Measurements from ENCODE around the gene GAP43.
A peak's percentile ranks its signal among the peaks of the same experiment; 100 is the strongest.
"Not testable (repeated sequence)": the region's sequence is repeated elsewhere in the genome, so short reads cannot be mapped to it uniquely, and the experiment has no call there.

The GAP43 gene

GRCh38 chr3:115699706-115700105 is 76.4 kb downstream of the GAP43 start:
- DNase-seq = no peak

DNA sequence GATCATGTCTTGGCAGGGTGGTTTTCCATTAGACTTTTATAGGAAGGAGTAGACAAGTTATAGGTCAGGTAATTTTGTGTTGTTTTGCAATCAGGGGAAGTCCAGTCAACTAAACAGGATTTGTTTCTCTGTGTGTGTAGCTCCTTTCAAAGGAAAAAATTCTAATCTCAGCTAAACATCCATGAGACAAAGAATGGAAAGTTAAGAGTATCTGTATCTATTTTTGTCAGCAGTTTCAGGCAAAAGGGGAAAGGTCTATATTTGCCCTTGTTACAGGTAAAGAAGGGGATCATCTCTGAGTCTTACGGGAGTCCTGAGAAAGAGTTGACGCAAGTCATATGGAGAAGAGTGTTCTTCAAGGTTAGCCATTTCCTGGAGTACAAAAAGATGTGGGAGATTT is 79.3 kb downstream of the GAP43 start:
- DNase-seq = no peak

- no peak for DNase-seq
These were observed 81.5 kb downstream of the GAP43 start for GRCh38 chr3:115704661-115705338.

- no peak for DNase-seq
These were observed 83.1 kb downstream of the GAP43 start for GRCh38 chr3:115706311-115706829.

GRCh38 chr3:115708540-115708939 is 85.2 kb downstream of the GAP43 start:
- DNase-seq = no peak

- no peak for DNase-seq
These were observed 85.8 kb downstream of the GAP43 start for GRCh38 chr3:115709093-115709492.

DNA sequence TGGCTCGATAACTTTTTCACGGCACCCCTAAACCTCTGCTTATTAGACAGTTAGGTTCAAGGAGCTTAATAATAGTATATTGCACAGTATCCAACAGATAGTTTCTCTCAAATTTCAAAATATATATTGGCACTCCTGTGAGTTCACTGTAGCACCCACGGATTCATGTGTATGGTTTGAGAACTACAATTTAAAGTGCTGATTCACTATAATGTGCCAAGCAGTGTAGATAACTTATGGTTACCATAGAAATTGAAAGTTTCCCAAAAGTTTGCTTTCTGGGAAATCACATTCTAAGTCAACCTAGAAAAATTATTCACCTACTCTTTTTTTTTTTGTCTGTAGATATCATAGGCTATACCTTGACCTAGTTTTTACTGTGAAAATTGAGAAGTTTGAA is 86.6 kb downstream of the GAP43 start:
- no peak for DNase-seq

DNA sequence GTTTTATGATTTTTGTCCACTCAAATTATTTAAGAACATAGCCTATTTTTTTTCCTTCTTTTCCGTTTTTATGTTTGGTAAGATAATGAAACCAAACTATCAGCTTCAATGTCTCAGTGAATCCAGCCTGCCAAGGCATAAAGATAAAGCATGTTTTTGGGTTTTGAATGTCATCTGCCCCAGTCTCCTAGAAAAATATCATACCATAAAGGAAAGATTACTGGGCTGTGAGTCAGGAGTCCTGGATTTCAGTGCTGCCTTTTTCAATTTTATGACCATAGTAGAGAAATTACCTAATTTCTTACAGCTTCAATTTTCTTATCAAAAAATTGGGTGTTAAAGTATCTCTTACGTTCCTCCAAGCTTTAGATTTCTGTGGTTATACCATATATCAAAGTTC is 87.5 kb downstream of the GAP43 start:
- no peak for DNase-seq

GRCh38 chr3:115712871-115713270 is 89.6 kb downstream of the GAP43 start:
- no peak for DNase-seq

GRCh38 chr3:115713284-115713683 is 90.0 kb downstream of the GAP43 start:
- peak; percentile 57 for DNase-seq

DNA sequence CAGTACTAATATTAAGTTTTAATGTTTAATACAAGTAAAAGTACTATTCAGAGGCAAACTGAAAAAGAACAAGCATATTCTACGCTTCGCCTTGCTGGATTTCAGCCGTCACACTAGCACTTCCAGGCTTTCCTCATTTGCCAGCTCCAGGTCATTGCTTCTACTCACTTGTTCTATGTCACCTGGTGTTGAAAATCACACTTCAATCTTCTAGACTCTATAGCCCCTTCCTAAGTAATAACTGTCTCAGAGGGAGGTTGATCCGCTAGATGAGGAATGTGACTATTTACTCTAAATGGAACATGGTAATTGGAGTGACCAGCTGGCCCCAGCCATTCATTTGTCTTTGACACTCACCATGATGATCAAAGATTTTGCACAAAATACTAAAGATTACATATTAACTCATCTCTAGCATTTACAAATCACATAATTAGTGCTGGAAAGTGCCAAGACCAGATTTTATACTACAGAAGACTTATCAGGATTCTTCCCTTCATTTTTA is 92.0 kb downstream of the GAP43 start:
- DNase-seq = no peak

DNA sequence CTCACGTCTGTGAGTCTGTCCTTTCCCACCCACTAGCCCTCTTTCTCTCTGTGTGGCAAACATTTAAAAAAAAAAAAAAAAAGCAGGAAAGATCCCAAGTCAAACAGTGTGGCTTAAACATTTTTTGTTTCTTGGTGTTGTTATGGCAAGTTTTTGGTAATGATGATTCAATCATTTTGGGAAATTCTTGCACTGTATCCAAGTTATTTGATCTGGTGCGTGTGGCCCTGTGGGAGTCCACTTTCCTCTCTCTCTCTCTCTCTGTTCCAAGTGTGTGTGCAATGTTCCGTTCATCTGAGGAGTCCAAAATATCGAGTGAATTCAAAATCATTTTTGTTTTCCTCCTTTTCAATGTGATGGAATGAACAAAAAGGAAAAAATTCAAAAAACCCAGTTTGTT is 97.7 kb downstream of the GAP43 start:
- no peak for DNase-seq

DNA sequence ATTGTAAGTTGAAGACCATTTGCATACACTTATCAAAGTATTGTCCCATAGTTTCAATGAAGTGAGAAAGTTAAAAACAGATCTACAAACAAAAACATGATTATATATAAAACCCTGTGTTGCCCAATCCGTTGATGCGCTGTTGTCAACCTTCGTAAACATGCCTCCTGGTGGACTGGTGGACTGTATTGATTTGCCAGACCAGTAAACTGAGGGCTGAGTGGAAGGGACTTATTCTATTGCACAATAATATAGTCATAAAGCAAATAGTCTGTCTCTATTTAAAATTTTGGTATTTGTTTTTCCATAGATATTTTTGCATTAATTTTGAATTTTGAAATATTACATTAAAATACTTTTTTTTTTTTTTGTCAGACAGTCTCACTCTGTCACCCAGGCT is 102.5 kb downstream of the GAP43 start:
- no peak for DNase-seq

DNA sequence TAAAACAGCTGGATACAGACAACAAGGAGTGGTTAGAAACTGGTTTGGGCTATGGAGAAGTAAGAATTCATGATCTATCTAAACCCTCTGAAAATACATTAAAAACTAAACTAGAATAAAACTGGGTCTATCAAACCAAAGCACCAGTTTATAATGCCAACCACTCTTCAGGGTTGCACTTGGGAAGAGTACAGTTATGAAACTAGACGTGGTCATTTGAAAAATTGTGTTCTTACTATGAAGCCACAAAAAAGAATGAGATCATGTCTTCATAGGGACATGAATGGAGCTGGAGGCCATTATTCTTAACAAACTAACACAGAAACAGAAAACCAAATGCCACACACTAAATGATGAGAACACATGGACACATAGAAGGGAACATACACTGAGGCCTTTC is 103.8 kb downstream of the GAP43 start:
- no peak for DNase-seq

DNA sequence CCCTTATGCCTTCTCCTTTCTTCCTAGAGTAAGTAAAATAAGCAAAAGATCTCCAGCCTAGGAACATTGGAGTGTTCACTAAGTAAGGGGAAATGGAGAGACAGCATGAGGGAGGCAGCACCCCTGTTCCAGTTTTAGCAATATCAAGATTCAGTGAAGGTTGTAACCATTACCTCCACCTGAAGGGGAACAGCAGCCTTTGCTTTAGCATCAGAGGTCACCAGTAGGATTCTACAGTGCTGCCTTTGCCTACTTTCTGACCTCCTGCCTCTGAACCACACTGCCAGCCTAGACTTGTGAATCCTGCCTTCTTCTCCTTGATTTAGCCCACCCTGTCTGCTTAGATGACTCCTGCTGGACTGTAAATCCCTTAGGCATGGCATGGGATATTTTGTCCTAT is 104.7 kb downstream of the GAP43 start:
- DNase-seq = no peak

DNA sequence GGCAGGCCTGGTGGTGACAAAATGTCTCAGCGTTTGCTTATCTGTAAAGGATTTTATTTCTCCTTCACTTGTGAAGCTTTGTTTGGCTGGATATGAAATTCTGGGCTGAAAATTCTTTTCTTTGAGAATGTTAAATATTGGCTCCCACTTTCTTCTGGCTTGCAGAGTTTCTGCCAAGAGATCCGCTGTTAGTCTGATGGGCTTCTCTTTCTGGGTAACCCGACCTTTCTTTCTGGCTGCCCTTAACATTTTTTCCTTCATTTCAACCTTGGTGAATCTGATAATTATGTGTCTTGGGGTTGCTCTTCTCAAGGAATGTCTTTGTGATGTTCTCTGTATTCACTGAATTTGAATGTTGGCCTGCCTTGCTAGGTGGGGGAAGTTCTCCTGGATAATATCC is 113.0 kb downstream of the GAP43 start:
- not testable (repeated sequence) for DNase-seq

GRCh38 chr3:115741650-115742049 is 118.3 kb downstream of the GAP43 start:
- no peak for DNase-seq

GRCh38 chr3:115744516-115744915 is 121.2 kb downstream of the GAP43 start:
- not testable (repeated sequence) for DNase-seq

GRCh38 chr3:115752978-115753377 is 129.7 kb downstream of the GAP43 start:
- not testable (repeated sequence) for DNase-seq

- DNase-seq = no peak
These were observed 134.9 kb downstream of the GAP43 start for GRCh38 chr3:115758076-115758763.

- DNase-seq = no peak
These were observed 137.4 kb downstream of the GAP43 start for GRCh38 chr3:115760716-115761115.

- DNase-seq = no peak
These were observed 138.6 kb downstream of the GAP43 start for GRCh38 chr3:115761927-115762305.

GRCh38 chr3:115766587-115767482 is 143.5 kb downstream of the GAP43 start:
- DNase-seq = no peak

All from NCI-H2107 (cell line).